Naive thymus-derived CD4-positive, alpha-beta T cell (primary cell): ENCODE measurements around the gene MPHOSPH9. TPM values are rescaled to one million over a fixed set of nuclear protein-coding genes. Genes with fewer than 3 reads are reported as not detected.

Source experiments
- ATAC-seq: fragments of 150-1000 bp; cut with Tn5 transposase; 2 replicates; pipeline ENCODE4 v1.10.0; 2021; ENCODE audit warnings: mild to moderate bottlenecking, moderate library complexity
- CTCF ChIA-PET: fragments of 350-600 bp; sonication (Branson Sonifier 250); formaldehyde crosslinking; loops from one replicate; lab custom pipeline; 2021; ENCODE audit warnings: antibody characterized with exemption; lab: Charles Lee
- POLR2A ChIA-PET: fragments of 350-600 bp; sonication (Branson Sonifier 250); formaldehyde crosslinking; loops from one replicate; lab custom pipeline; 2021; ENCODE audit warnings: antibody characterized with exemption, inconsistent platforms; lab: Charles Lee
- DNase-seq, 9 donors: peaks; one replicate each; pipeline versions ENCODE4 v3.0.0 to v3.0.0-alpha.2; 2020 to 2022; ENCODE audit warnings: mixed read lengths in 1 of 9
- H3K27ac ChIP-seq: one replicate; pipeline ENCODE4 v1.7.0; 2013; ENCODE audit warnings: mild to moderate bottlenecking, low read depth, low read length, moderate library complexity
- H3K27me3 ChIP-seq, 2 donors: one replicate each; pipeline ENCODE4 v1.7.0; 2013; ENCODE audit warnings: low read length in 2 of 2, mild to moderate bottlenecking in 2 of 2, moderate library complexity in 2 of 2; ENCODE audit not compliant: control insufficient read depth in 2 of 2, insufficient read depth in 2 of 2
- H3K36me3 ChIP-seq, 3 experiments: 1 replicate in 2 of 3; 2 replicates in 1 of 3; pipeline ENCODE4 v1.7.0; 2013; ENCODE audit warnings: low read length in 3 of 3, mild to moderate bottlenecking in 3 of 3, moderate library complexity in 1 of 3; ENCODE audit not compliant: insufficient read depth in 3 of 3, control insufficient read depth in 2 of 3
- H3K4me1 ChIP-seq, 2 donors: one replicate each; pipeline ENCODE4 v1.7.0; 2013; ENCODE audit warnings: low read length in 2 of 2, mild to moderate bottlenecking in 2 of 2, moderate library complexity in 1 of 2; ENCODE audit not compliant: control insufficient read depth in 2 of 2, insufficient read depth in 2 of 2
- H3K4me3 ChIP-seq: 2 replicates; pipeline ENCODE4 v1.7.0; 2013; ENCODE audit warnings: mild to moderate bottlenecking, low read length
- H3K9me3 ChIP-seq, 3 experiments: 1 replicate in 2 of 3; 2 replicates in 1 of 3; pipeline ENCODE4 v1.7.0; 2013; ENCODE audit warnings: low read length in 3 of 3; ENCODE audit not compliant: control insufficient read depth in 2 of 3
- H3K27ac Mint-ChIP-seq, 9 donors: one replicate each; pipeline ENCODE4 v1.8.0; 2020 to 2022; ENCODE audit warnings: mixed read lengths in 9 of 9, mild to moderate bottlenecking in 8 of 9, moderate library complexity in 5 of 9, inconsistent platforms in 2 of 9
- H3K27me3 Mint-ChIP-seq, 5 donors: one replicate each; pipeline ENCODE4 v1.8.0; 2021 to 2022; ENCODE audit warnings: mixed read lengths in 5 of 5, mild to moderate bottlenecking in 1 of 5
- H3K36me3 Mint-ChIP-seq, 5 donors: one replicate each; pipeline ENCODE4 v1.8.0; 2020 to 2022; ENCODE audit warnings: mixed read lengths in 5 of 5, mild to moderate bottlenecking in 3 of 5, inconsistent platforms in 1 of 5
- H3K4me1 Mint-ChIP-seq, 7 donors: one replicate each; pipeline ENCODE4 v1.8.0; 2020 to 2022; ENCODE audit warnings: mixed read lengths in 7 of 7, mild to moderate bottlenecking in 3 of 7, inconsistent platforms in 1 of 7
- H3K4me3 Mint-ChIP-seq, 10 donors: one replicate each; pipeline ENCODE4 v1.8.0; 2020 to 2022; ENCODE audit warnings: mild to moderate bottlenecking in 10 of 10, mixed read lengths in 10 of 10, moderate library complexity in 6 of 10, inconsistent platforms in 2 of 10
- H3K9me3 Mint-ChIP-seq, 11 donors: one replicate each; pipeline ENCODE4 v1.8.0; 2020 to 2022; ENCODE audit warnings: mixed read lengths in 11 of 11, mild to moderate bottlenecking in 4 of 11, inconsistent platforms in 1 of 11, moderate library complexity in 1 of 11
- intact Hi-C, 2 donors: fragments of 100-400 bp; cut with micrococcal nuclease; formaldehyde crosslinking; loops; one replicate each; pipeline ENCODE4 v1.15.1; 2023
- polyA plus RNA-seq, 2 donors: library from polyadenylated mRNA; unstranded; fragments of 300-500 nt; fragmentation: Illumina TruSeq; gene quantifications; one replicate each; pipeline ENCODE4 v1.2.3, GENCODE V29; 2021
- total RNA-seq, 6 experiments: library from RNA in 5 of 6; stranded (reverse) in 5 of 6; gene quantifications; 1 replicate in 5 of 6; 2 replicates in 1 of 6; pipeline ENCODE4 v1.2.3 and lab custom pipeline; 2021 to 2026

MPHOSPH9 gene
- total and polyA plus RNA-seq, 7 experiments from 2014 or later = 34.0 to 102 (median 77.1) TPM

- peak overlapping the region; percentile 15 to 75 (median 48) for H3K27ac Mint-ChIP-seq
- no peak for DNase-seq
Observed at GRCh38 chr12:123267991-123268843, 35.3 kb upstream of the MPHOSPH9 start.

GRCh38 chr12:123267335-123267920 lies 34.5 kb upstream of the MPHOSPH9 start:
- peak overlapping the region in 7 of 9 donors; percentile 15 to 67 (median 45) for H3K27ac Mint-ChIP-seq
- Histone ChIP-seq H3K9me3 (no peaks in the 10 kb centered on the region), H3K27me3 (no peaks in the 10 kb centered on the region), H3K4me3 (no peak overlapping the region), H3K4me1 (peaks cover 12 to 18% of the 10 kb centered on the region in 2 donors), H3K27ac (no peak overlapping the region), H3K36me3 (no peaks in the 10 kb centered on the region)
- H3K4me1 Mint-ChIP-seq = peaks cover 7 to 30% (median 21%) of the 10 kb centered on the region in 7 donors
- no peaks in the 10 kb centered on the region for H3K27me3 Mint-ChIP-seq
- peaks cover 0 to 5% (median 0%) of the 10 kb centered on the region in 5 donors for H3K36me3 Mint-ChIP-seq
- DNase-seq = no peak
- POLR2A ChIA-PET = interaction anchor here (1.1 to 2.0 kb wide), 2 partner anchors 11 to 35 kb away, joined by 4 to 8 read pairs; partner anchors contain the start of genes MPHOSPH9 and MTRFR
- intact Hi-C loops = no loop called here
- H3K9me3 Mint-ChIP-seq = no peaks in the 10 kb centered on the region
- peak overlapping the region in 3 of 10 donors; percentile 41 to 87 (median 78) for H3K4me3 Mint-ChIP-seq
- ATAC-seq = no peak
- CTCF ChIA-PET = no interaction called here

More at GRCh38 chr12:123267991-123268843, 35.3 kb upstream of the MPHOSPH9 start:
- H3K9me3 Mint-ChIP-seq = no peaks in the 10 kb centered on the region
- H3K36me3 Mint-ChIP-seq = peaks cover 0 to 3% (median 0%) of the 10 kb centered on the region in 5 donors
- ChIA-PET POLR2A (interaction anchor here (1.1 to 2.0 kb wide), 2 partner anchors 12 to 35 kb away, joined by 4 to 8 read pairs; partner anchors contain the start of genes MPHOSPH9 and MTRFR), CTCF (no interaction called here)
- no peak overlapping the region for H3K4me3 ChIP-seq
- H3K4me1 Mint-ChIP-seq = peaks cover 7 to 32% (median 21%) of the 10 kb centered on the region in 7 donors
- H3K9me3 ChIP-seq = no peaks in the 10 kb centered on the region
- H3K27me3 ChIP-seq = no peaks in the 10 kb centered on the region
- intact Hi-C loops = no loop called here
- peaks cover 12 to 18% of the 10 kb centered on the region in 2 donors for H3K4me1 ChIP-seq
- ATAC-seq = no peak
- H3K36me3 ChIP-seq = no peaks in the 10 kb centered on the region
- no peak overlapping the region for H3K27ac ChIP-seq
- no peaks in the 10 kb centered on the region for H3K27me3 Mint-ChIP-seq
- peak overlapping the region; percentile 27 to 87 (median 78) for H3K4me3 Mint-ChIP-seq

GRCh38 chr12:123266679-123267277 lies 33.8 kb upstream of the MPHOSPH9 start:
- no peaks in the 10 kb centered on the region for H3K27me3 Mint-ChIP-seq
- H3K36me3 ChIP-seq = no peaks in the 10 kb centered on the region
- peak overlapping the region in 3 of 9 donors; percentile 15 to 51 (median 25) for H3K27ac Mint-ChIP-seq
- ChIA-PET POLR2A (no interaction called here), CTCF (no interaction called here)
- H3K9me3 Mint-ChIP-seq = no peaks in the 10 kb centered on the region
- peaks cover 7 to 33% (median 21%) of the 10 kb centered on the region in 7 donors for H3K4me1 Mint-ChIP-seq
- H3K4me3 ChIP-seq = no peak overlapping the region
- no peaks in the 10 kb centered on the region for H3K27me3 ChIP-seq
- no peak for ATAC-seq
- no peak overlapping the region for H3K4me3 Mint-ChIP-seq
- H3K27ac ChIP-seq = no peak overlapping the region
- H3K9me3 ChIP-seq = no peaks in the 10 kb centered on the region
- H3K36me3 Mint-ChIP-seq = peaks cover 0 to 5% (median 0%) of the 10 kb centered on the region in 5 donors
- peaks cover 8 to 18% of the 10 kb centered on the region in 2 donors for H3K4me1 ChIP-seq
- no peak for DNase-seq
- intact Hi-C loops = no loop called here

- CTCF ChIA-PET = no interaction called here
- no peaks in the 10 kb centered on the region for H3K27me3 ChIP-seq
- intact Hi-C loops = no loop called here
- peaks cover 7 to 33% (median 21%) of the 10 kb centered on the region in 7 donors for H3K4me1 Mint-ChIP-seq
- H3K27ac Mint-ChIP-seq = no peak overlapping the region
- peaks cover 8 to 18% of the 10 kb centered on the region in 2 donors for H3K4me1 ChIP-seq
- POLR2A ChIA-PET = no interaction called here
- ATAC-seq = no peak
- H3K27me3 Mint-ChIP-seq = no peaks in the 10 kb centered on the region
- H3K4me3 Mint-ChIP-seq = no peak overlapping the region
- no peaks in the 10 kb centered on the region for H3K36me3 ChIP-seq
- no peak overlapping the region for H3K4me3 ChIP-seq
- peaks cover 0 to 5% (median 0%) of the 10 kb centered on the region in 5 donors for H3K36me3 Mint-ChIP-seq
- H3K27ac ChIP-seq = no peak overlapping the region
- no peak for DNase-seq
- no peaks in the 10 kb centered on the region for H3K9me3 ChIP-seq
- H3K9me3 Mint-ChIP-seq = no peaks in the 10 kb centered on the region
Observed at GRCh38 chr12:123265851-123266678, 33.1 kb upstream of the MPHOSPH9 start.

GRCh38 chr12:123264642-123265041 lies 31.7 kb upstream of the MPHOSPH9 start:
- peak overlapping the region in 3 of 9 donors; percentile 34 to 55 (median 42) for H3K27ac Mint-ChIP-seq
- H3K9me3 ChIP-seq = no peaks in the 10 kb centered on the region
- no peak for DNase-seq
- H3K4me1 Mint-ChIP-seq = peaks cover 6 to 25% (median 14%) of the 10 kb centered on the region in 7 donors
- ChIA-PET CTCF (interaction anchor here (0.7 kb wide), 1 partner anchor 17 kb away, joined by 5 read pairs; no protein-coding TSS in a partner anchor), POLR2A (interaction anchor here (0.5 kb wide), 1 partner anchor 72 kb away, joined by 6 read pairs; no protein-coding TSS in a partner anchor)
- H3K27ac ChIP-seq = no peak overlapping the region
- H3K4me3 ChIP-seq = no peak overlapping the region
- H3K4me3 Mint-ChIP-seq = no peak overlapping the region
- no peaks in the 10 kb centered on the region for H3K9me3 Mint-ChIP-seq
- H3K27me3 ChIP-seq = no peaks in the 10 kb centered on the region
- intact Hi-C loops = no loop called here
- no peak for ATAC-seq
- H3K36me3 ChIP-seq = no peaks in the 10 kb centered on the region
- H3K4me1 ChIP-seq = peaks cover 0 to 8% of the 10 kb centered on the region in 2 donors
- peaks cover 0 to 5% (median 0%) of the 10 kb centered on the region in 5 donors for H3K36me3 Mint-ChIP-seq
- no peaks in the 10 kb centered on the region for H3K27me3 Mint-ChIP-seq
